Spleen (tissue), 7 donors: ENCODE results near the gene MAP4K2.
A peak's percentile ranks its signal among the peaks of the same experiment; 100 is the strongest.

ENCODE experiments used
- CTCF ChIP-seq, 11 experiments: fragments of 200-600 bp in 7 of 11; fragments of 450-650 bp in 4 of 11; sonication (generic) in 4 of 11; IDR thresholded peaks in 8 of 11; conservative IDR thresholded peaks in 3 of 11; 1 replicate in 7 of 11; 2 replicates in 4 of 11; pipeline versions ENCODE4 v1.4.0 to v1.8.0; 2016 to 2021; ENCODE audit warnings: antibody characterized with exemption in 11 of 11, inconsistent platforms in 4 of 11, mild to moderate bottlenecking in 1 of 11
- POLR2A ChIP-seq, 3 donors: fragments of 450-650 bp; IDR thresholded peaks; one replicate each; pipeline ENCODE4 v1.5.1; 2017; ENCODE audit warnings: antibody characterized with exemption in 3 of 3, mild to moderate bottlenecking in 1 of 3
- POLR2AphosphoS5 ChIP-seq, 3 donors: sonication (generic); formaldehyde crosslinking; IDR thresholded peaks; one replicate each; pipeline ENCODE4 v1.5.1; 2017; ENCODE audit warnings: antibody characterized with exemption in 3 of 3
- donor health status: DM: no; HTN: no; CAD: no; lungs with moderate emphysema.
- donor health status: DM: no; HTN: no; CAD: no.
- donor health status: DM: no; HTN: no; CAD: no.

GRCh38 chr11:64846998-64847666, 44.1 kb upstream of the MAP4K2 start:
- TF ChIP-seq CTCF (IDR thresholded peaks at IDR 0.05 in 8 of 11, conservative IDR thresholded peaks at IDR 0.05 in 3 of 11) (peak; percentile 96 to 100 (median 98)), POLR2A (IDR thresholded peaks at IDR 0.05) (no peak), POLR2AphosphoS5 (IDR thresholded peaks at IDR 0.05) (peak; percentile 73 to 79 (median 77))
